Stromal cell of bone marrow (primary cell): Measurements from ENCODE around the gene JTB.
A peak's percentile ranks its signal among the peaks of the same experiment; 100 is the strongest.

Source experiments
- DNase-seq: peaks from one replicate; pipeline ENCODE4 v3.0.0-alpha.2; 2012; ENCODE audit warnings: low read depth

JTB gene

GRCh38 chr1:153953859-153954365, 23.6 kb downstream of the JTB start:
- no peak for DNase-seq

GRCh38 chr1:153951801-153952200, 25.7 kb downstream of the JTB start:
- DNase-seq, result no peak

DNA sequence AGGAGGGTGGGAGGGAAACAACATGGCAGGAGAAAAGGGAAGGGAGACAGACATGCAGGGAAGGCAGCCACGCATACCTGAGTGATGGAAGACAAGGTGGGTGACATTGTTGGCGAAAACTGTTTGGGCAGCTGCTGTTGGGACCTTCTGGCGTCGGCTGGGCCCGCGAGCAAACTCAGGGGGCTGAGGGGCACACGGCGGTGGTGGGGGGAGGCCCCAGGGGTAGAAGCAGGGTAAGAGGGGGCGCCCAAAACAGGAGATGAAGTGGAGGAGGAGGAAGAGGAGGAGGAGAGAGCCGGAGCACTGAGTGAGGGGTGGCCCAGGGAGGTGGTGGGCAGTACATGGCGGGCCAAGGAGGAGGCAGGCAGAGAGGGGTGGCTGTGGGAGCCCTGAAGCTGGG, 26.3 kb downstream of the JTB start:
- no peak for DNase-seq

- peak; percentile 59 for DNase-seq
These were observed 30.7 kb downstream of the JTB start, which contains the start of gene DENND4B for GRCh38 chr1:153946622-153947241. DENND4B (minus strand) TSS chr1:153946718; CDS start chr1:153944374, 2,344 bp downstream.

DNA sequence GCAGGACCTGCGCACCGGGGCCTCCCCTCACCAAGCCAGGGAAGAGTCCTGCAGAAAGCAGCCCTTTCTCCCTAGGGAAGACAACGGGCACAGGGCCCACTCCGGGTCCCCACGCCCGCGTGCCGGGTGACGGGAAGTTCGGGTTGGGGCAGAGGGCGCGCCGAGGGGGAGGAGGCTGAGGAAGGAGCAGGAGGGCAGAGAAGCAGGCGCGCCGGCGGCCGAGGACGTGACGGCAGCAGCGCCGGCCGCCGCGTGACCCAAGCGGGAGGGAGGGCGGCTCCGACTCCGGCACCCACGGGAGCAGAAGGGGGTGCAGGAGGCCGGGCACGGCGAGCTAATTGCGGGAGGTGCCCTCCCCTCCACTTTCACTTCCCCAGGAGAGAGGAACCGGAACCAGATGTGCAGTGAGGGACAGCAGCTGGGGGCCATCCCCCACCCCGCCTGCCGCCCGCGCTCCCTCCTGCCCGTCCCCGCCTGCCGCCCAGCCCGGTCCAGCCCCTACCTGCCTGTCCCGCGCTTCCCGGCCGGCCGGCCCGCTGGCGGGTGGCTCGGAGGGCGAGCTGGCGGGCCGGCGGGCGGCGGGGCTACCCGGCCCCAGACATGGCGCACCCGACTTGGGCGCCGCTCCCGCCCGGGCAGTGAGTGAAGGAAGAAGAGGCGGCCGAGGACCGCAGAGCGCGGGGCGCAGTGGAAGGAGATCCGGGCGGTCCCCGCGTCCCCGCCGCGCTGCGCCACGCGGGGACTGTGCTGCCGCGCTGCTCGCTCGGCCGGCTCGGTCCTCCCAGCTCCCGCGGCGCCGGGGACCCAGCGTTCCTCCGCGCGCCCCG, 31.5 kb downstream of the JTB start:
- DNase-seq, result peak; percentile 56

DNA sequence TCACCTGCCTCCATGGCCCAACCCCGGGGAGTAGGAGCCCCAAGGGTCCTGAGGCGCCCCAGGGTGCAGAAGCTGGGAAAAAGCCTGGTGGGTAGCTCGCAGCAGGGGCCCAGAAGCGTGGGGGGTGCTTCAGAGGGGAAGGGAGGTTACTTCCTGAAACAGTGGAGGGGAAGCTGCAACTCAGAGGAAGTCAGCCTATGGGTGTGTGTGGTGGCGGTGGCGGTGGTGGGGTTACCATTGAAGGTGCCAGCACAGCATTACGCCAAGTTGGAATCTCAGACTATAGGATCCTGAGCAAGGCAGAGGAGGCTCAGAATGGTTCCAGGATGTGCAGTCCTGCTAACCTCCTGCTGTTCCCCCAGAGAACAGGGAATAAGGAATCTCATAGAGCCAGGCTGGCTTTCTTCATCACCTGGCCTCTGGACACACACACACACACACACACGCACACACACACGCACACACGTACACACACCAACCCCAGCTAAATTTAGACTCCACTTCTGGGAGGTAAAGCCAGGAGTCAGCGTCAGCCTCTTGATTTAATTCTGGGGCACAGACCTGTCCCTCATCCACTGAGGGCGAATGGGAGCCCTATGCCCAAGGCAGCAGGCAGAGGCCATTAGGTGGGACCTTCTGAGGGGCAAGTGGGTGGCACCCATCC, 32.2 kb downstream of the JTB start:
- DNase-seq, result no peak

DNA sequence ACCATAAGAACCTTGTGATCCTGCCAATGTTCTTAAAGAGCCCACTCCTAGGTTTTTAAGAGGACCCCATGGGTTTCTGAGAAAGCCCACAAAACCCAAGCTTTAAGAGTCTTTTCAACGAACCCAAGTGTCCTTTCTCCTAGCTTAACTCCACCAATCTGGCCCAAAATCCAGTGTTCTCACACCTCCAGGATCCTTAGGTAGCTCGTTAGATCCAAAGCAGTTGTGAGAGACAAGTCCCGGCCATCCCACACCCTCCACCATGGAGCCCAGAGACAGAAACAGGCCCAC, 32.7 kb downstream of the JTB start:
- DNase-seq, result no peak

GRCh38 chr1:153944005-153944826, 33.3 kb downstream of the JTB start:
- no peak for DNase-seq

GRCh38 chr1:153942766-153943549, 34.5 kb downstream of the JTB start:
- no peak for DNase-seq

- DNase-seq, result no peak
These were observed 35.4 kb downstream of the JTB start for GRCh38 chr1:153941826-153942725.

GRCh38 chr1:153940756-153941155, 36.7 kb downstream of the JTB start:
- DNase-seq, result no peak

- no peak for DNase-seq
These were observed 38.0 kb downstream of the JTB start for GRCh38 chr1:153939476-153939875.

GRCh38 chr1:153938996-153939395, 38.5 kb downstream of the JTB start:
- DNase-seq, result no peak

GRCh38 chr1:153937331-153937730, 40.1 kb downstream of the JTB start:
- DNase-seq, result no peak

DNA sequence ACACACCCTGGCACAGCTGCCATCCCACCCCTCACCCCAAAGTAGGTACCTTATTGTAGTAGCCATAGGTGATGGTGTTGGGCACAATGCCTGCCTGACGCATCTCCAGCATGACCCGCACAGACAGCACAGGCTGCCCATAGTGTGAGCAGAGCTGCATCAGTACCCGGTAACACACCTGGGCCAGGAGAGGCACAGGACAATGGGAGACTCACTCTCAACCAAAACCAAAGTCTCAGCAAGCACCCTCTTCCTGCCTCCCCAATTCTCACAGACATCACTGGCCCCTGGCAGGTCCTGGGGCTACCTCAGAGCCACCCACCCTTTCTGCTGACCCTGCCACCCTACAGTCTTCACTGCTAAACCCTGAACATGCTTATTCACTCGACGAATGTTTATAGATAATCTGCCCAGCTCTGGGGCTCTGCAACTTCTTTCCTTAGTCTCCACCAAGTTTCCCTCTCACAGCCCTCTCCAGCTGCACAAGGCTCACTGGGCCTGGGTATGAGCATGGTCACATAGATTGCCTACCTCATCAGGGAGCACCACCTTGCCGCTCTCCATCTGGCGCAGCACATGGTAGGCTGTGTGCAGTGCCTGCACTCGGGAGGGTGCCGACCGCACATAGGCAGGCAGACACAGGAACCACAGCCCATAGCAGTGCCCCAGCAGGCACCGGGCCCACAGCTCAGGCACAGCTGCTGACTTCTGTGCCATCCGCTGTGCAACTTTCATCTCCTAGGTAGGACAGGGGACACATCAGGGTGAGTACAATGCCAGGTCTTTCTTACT, 41.3 kb downstream of the JTB start:
- DNase-seq, result no peak

GRCh38 chr1:153934746-153935145, 42.7 kb downstream of the JTB start:
- DNase-seq, result no peak

- DNase-seq, result no peak
These were observed 43.5 kb downstream of the JTB start for GRCh38 chr1:153933955-153934354.

DNA sequence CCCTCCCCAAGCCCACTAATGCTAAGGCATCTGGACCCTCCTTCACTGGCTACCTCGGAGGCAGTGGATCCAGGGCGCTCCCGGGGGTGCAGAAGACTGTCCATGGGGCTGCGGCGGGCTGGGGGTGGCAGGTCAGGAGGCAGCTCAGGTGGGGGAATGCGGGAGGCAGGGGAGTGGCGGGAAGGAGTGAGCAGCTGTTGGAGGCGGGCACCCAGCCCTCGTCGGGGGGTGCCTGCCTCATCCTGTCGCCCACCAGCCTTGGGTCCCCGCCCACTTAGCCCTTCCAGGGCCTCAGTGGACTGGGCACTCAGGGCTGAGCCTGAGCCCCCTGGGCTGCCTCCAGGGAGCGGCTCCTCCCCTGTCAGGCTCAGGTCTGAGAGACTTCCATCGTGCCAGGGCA, 44.0 kb downstream of the JTB start:
- DNase-seq, result no peak
